GM21529 (cell line): Measurements from ENCODE around the gene ATP9A.

ENCODE experiments used
- ATAC-seq: cut with Tn5 transposase; IDR thresholded peaks from one replicate; pipeline ENCODE4 v1.9.1; 2021; ENCODE audit not compliant: unreplicated experiment

ATP9A gene

DNA sequence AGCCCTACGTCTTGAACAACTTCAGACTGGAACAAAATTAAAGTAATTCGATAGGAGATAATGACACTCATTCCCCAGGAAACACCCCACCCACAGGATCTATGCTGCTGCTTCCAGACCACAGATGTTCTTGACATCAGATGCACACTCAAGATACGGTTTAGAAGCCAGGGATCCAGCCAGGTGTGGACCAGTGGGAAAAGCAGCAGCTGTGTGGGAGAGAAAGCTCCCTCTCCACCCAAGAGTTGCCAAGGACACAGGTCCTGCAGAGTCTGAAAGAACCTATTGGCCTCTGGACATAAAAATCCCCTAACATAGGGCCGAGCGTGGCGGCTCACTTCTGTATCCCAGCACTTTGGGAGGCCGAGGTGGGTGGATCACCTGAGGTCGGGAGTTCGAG is 133.9 kb downstream of the ATP9A start:
- ATAC-seq: no peak

DNA sequence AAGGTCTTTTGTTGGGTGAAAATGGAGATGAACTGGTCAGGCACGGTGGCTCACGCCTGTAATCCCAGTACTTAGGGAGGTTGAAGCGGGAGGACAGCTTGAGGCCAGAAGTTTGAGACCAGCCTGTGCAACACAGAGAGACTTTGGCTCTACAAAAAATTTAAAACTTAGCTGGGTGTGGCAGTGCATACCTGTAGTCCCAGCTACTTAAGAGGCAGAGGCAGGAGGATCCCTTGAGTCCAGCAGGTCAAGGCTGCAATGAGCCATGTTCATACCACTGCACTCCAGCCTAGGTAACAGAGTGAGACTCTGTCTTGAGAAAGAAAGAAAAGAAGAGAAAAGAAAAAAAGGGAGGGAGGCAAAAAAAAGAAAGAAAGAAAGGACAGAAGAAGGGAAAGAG is 134.8 kb downstream of the ATP9A start:
- no peak for ATAC-seq

DNA sequence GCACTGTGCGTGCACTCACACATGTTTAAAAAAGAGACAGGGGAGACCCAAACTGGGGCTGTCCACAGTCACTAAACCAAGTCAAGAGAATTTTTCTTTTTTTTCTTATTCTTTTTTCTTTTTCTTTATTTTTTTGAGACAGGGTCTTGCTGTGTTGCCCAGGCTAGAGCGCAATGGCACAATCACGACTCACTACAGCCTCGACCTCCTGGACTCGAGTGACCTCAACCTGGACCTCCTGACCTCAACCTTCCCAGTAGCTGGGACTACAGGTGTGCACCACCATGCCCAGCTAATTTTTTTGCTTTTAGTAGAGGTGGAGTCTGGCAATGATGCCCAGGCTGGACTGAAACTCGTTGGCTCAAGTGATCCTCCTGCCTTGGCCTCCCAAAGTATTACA is 136.2 kb downstream of the ATP9A start:
- no peak for ATAC-seq

DNA sequence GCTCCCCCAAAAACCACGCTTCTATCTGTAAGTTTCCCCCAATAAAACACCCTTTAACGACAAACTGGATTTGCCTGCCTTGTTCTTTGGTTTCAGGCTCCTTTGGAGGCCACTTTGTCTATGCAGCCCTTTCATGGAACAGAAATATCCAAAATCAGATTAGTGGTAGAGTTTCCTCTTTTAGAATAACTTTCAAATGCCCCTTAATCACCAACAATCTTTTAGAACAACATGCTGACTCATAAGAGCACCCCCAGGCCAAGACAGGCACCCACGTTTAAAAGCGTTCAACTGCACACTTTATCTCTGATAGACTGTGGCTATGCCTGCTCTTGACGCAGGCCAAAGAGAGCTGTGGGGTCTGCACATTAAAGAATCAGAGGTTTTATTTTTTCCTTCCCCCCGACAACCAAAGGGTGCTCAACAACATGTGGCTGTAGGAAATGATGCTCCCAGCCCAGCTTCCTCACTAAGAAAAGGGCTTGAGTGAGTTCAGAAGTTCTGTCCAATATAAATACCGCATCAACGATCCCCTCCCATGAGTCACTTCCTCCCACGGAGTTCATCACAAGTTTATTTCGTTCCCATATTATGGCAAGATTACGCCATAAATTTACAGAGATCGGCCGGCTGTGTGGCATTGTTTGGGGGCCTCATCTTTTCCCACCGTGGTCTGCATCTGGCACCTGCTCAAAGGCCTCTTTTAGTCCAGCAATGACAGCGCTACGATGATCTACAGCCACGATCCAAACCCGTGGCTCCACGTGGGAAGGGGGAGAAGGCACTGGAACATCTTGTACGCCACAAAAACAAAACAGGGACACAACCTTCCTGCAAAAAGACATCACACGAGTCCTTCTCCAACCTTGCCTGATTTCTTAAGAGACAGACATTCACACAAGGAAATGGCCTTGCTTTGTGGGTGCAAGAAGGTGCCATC is 136.9 kb downstream of the ATP9A start:
- ATAC-seq: no peak

DNA sequence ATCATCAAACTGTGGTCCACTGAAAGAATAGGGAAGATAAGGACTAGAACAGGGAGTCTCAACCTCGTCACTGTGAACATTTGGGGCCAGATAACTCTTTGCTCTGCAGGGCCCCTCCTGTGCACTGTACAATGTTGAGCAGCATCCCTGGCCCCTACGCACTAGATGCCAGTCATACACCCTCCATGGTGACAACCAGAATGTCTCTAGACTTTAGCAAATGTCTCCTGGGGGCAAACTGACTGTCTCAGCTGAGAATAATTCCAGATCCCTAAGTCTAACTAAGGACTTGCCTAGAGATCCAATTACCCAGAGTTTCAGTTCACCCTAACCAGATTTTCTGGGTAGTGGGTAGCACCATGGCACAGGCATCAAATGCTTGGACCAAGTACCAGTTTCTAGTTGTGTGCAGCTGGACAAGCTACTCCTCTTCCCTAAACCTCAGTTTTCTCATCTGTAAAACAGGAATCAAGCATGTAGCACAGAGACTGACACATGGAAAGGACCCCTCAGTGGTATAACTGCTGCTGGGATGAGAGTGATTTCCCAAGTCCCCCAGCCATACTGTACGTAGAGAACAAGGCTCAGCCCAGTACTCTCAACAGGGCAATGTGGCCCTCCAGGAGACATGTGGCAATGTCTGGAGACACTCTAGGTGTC is 138.7 kb downstream of the ATP9A start:
- no peak for ATAC-seq

DNA sequence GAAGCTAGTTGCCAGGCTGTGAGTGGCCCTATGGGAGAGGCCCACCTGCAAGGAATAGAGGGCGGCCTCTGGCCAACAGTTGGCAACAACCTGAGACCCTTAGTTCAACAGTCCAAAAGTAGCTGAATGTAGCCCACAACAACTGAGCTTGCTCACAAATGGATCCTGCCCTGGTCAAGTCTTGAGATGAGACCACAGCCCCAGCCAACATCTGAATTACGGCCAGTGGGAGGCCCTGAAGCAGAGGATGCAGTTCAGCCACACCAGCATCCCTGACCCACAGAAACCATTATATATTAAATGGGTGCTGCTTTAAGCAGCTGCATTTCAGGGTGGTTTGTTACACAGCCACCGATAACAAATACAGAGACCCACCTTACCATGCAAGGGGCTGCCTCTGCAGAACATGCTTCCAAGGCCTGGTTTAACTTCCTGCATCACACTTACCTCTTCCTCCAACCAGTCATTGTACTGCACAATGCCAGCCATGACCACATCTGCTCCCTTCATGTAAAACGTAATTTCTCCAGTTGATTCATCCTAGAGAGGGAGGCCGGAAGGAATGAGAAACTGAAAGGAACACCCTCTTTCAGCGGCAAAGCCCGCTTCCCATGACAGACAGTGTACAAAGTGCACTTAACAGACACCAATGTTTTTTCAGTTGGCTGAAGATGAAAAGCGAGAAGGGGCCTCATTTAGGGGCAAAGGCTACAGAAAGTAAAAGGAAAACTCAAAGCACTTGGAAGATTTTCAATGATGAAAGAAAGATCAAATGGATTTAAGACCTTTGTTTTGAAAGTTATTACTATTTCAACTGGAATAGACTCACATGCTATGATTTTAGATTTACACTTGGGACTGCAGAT is 139.4 kb downstream of the ATP9A start:
- ATAC-seq: no peak

DNA sequence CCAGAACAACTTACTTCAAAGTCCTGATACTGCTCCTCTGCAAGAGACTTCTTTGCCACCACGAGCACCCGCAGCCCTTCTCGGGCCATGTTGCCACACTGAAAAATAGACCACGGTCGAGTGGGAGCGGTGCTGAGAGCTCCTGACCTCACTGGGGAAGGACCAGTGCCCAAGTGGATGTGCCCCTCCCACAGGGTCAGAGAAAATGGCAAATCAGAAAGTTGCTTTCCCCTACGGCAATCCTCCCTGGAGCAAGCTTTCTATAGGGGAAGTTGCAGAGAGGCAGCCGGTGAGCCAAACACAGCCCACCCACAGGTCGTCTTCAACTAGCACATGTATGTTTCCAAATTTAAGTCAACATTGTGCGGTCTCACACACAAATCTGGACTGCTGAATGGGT is 140.6 kb downstream of the ATP9A start:
- ATAC-seq: no peak

DNA sequence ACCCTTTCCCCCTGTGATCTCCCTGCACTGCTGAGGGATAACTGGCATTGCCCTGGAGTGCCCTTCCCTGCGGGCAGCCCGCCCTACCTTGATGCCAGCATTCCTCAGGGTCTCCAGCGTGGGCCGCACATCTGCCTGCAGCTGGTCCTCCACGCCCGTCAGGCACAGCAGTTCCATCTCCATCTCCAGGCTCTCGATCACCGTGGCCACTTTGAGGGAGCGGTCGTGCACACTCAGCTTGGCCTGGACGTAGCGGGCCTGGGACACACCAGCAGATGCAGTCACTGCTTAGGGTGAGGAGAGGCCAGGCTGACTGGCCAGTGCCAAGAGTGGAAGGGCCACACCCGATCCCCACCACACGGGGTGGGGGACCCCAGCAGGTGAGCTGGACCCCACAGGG is 143.1 kb downstream of the ATP9A start:
- no peak for ATAC-seq

DNA sequence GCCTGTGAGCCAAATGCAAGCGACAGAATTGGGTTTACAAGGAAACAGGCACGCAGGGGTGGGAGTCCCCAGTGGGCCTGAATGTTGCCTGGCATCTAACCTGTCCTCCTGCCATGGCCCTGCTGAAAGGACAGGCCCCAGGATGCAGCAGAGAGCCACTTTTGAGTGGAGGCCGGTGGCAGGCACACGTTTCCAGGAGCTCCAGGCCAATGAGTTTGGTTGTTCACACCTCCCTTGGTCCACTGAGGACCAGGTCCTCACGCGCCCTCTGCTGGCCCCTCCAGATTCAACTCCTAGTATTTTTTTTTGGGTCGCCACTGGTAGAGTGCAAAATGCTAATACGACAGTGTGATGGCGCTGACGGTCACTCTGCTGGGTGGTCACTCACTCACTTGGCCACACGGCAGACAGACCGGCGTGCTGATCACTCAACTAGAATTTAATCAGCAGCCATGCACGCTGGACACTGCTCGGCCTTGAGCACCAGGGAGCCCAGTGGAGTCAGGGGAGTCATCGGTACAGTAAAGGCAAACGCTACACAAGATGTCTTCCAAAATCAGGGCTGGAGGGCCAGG is 143.9 kb downstream of the ATP9A start:
- ATAC-seq: no peak

DNA sequence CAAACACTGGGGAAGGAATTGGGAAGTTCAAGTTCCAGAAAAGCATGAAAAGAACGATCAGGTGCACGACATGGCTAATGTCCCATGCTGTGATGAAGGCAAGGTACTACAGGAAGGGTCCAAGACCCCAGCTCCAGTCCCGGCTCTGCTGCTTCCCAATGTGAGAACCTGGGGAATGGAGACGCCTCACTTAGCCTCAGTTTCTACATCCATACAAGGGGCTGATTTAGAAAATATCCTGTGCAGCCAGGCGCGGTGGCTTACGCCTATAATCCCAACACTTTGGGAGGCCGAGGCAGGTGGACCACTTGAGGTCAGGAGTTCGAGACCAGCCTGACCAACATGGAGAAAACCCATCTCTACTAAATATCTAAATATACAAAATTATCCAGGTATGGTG is 144.9 kb downstream of the ATP9A start:
- ATAC-seq: no peak

DNA sequence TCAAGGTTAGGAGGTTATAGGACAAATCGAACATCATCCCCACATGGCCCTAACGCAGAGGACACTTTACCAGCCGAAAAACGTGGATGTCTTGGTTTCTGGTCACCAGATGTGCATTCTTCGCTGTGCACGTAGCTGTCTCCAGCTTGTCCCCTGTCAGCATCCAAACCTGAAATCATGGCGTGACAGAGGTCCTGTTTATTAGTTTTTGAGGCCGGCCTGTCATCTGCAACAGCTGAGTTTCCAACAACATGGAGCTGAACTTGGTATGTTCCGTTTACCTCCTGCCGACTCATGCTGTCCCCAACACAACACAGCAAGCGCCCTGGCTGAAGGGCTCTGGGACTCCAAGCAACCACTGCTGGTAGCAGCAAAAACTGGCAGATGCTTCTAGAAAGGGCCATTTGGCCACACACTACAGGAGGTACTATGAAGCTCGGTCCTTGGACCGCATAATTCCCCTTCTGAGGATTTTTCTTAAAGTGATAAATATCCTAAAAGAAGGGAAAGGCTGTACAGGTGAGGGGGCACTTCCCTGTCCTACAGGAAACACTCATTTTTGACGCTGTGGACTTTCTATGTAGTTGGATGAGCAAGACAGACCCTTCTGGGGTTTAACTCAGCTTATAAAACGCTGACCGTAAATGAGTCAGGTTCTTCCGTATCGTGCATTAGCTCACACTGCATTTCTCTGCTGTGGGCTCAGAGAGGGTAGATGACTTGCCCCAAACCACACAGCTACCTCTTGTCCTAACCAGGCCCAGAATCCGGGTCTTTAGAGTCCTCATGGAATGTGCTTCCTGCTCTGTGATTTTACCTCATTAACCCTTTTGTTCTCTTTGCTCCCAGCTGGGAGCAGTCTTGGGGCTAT is 146.0 kb downstream of the ATP9A start:
- ATAC-seq: no peak

DNA sequence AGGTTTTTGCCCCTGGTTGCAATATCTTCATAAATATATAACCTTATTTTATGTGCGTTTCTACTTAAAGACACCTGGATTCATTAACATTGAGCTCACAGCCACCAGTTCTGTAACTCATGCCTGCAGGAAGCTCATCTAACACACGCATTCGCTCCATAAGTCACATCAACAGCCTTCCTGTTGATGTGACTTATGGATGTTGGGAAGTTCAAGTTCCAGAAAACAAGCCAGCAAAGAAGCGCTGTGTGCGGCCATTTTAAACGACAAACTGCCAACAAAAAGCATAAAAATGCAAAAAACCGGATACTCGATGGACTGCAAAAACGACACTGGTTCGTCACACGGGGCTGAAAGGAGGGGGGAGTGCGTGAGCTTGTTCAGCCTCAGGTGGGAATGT is 147.8 kb downstream of the ATP9A start:
- ATAC-seq: no peak

DNA sequence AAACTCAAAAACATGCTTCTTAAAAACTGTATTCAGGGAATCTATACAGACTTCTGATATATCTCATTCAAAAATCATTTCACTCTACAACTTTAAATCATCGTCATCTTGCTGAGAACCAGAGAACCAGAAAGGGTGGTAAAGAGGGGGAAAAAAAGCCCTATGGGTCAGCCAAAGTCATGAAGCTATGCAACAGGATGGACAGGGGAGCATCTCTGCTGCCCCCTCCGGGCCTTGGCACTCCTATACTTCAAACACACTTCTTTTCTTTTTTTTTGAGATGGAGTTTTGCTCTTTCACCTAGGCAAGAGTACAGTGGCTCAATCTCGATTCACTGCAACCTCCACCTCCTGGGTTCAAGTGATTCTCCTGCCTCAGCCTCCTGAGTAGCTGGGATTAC is 152.1 kb downstream of the ATP9A start:
- no peak for ATAC-seq

DNA sequence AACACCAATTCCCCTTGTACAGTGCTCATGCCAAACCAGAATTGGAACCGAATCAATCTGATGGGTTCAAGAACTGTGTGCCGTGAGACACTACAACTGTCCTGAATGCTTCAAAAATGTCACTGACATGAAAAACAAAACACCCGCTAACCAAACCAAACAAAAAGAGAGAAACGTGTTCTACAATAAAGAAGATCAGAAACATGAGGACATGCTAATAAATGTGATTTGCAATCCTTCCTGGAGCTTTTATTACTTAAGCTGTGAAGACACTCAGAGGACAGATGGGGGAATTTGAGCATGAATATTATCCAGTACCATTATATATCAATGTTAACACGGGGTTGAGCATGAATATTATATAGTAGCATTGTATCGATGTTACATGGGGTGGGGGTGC is 153.5 kb downstream of the ATP9A start:
- ATAC-seq: no peak

DNA sequence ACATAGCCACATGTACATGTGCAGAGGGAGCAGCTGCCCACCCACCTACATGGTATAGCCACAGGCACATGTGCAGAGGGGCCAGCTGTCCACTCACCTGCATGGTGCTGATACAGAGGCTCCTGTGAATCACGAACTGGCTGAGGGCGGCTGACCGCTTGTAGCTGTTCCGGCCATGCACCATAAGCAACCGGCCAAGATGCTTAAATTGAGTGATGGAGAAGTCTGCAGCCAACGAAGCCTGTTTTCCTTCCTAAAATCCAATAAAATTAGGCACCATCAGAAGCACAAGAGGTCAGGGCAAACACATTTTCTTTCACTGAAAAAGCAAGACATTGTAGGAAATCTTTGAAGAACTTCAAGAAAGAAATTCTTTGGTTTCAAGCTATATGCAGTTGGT is 154.6 kb downstream of the ATP9A start:
- no peak for ATAC-seq

DNA sequence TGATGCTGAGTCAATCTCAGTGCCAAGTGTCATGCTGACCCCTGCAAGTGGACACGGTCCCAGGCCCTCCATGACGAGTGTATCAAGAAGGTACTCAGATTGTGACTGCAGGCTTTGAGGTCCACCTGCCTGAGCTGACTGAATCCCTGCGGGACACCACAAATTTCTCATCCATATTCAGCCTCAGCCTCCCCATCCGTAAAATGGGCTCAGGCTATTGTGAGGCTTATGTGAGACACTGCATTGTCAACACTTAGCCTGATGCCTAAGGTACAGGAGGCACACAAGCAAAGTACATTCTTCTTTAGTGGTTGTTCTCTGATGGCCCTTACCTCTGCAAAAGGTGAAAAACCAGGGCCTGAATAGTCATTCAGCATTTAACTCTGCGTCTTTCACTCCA is 155.3 kb downstream of the ATP9A start:
- no peak for ATAC-seq

DNA sequence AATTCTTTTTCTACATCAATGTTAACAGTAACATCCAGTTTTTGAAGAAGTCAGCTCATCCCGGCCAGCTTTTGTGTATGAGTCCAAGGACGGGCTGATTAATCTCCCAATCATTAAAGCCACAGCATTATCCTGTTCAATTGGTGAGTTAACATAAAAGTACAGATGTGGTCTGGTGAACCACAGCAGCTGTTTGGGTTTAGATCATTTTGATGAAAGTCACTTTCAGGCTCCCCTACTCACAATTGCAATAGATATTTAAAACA is 156.6 kb downstream of the ATP9A start:
- ATAC-seq: no peak

DNA sequence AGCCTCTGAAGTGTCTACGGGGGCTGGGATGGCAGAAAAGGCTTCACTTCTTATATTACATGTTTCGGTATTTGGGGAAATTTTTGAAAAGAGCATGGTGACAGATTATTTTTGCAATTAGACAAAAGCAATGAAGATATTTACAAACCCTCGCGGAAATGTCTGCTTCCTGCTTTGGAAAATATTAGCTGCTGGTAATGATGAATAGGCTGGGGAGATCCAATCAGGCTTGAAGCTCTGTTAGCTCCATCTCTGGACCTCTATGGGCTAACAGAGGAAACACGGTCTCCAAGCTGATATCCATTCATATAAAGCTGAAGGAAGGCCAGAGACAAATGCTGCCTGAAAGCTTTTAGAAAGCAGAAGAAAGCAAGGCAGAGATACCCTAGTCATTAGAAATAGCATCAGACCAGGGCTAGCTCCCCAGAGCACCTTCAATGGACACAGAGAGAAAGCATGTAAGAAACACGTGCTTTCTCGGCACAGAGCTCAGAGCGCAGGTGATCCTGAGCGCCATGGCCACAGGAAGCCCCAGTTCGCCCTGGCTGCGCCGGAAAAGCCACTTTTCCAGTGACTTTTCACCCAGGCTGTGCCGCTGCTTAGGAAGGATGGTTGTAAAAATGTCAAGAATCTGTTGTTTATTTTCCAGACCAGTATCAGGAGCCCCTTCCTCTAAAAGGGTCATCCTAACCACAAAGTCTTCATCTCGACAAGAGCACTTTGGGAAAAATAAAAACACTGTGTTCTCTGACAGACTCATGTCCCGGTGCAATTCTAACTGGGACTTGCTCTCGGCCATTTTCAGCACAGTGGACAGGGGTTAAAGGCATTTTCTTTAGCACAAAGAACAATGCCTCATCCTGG is 157.2 kb downstream of the ATP9A start:
- no peak for ATAC-seq

DNA sequence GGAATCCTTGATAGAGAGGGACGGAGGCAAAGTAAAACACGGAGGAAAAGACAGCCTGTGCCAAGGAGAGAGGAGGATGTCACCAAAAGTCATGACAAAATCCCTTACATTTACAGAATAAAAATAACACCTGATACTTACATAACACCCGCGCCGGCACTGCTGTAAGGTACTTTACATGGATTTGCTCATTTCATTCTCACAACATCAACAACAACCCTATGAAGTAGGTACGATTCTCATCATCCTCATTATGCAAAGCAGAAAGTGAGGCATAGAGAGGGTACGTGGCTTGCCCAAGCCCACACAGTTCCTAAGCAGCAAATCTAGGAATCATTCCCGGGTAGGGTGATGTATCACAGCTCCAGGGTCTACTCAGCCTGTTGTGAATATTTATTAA is 158.1 kb downstream of the ATP9A start:
- no peak for ATAC-seq

DNA sequence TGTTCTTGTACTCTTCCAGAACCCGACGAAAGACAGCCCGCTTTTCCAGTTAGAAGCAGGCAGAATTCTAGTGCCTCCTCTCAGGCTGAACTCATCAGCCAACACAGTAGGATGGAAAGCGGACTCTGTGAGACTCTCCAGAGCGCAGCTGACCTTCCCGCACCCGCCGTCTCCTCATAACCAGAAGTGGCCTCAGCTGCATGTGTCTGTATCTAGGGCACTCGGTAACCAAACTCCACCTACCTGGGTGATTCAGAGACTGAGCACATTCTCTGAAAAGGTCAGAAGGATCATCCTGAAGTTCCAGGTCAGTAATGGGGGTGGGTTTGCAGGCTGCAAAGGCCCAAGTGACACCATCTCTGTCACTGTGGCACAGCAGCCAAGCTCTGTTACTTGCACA is 158.9 kb downstream of the ATP9A start:
- ATAC-seq: no peak
